Activated T-helper 1 cell treated with Interleukin-2 at 50 U/mL for 16 hours (primary cell): ENCODE measurements around the gene MAD1L1.
"Not testable (repeated sequence)": the region's sequence is repeated elsewhere in the genome, so short reads cannot be mapped to it uniquely, and the experiment has no call there.

ENCODE experiments used
- DNase-seq: peaks from one replicate; pipeline ENCODE4 v3.0.0-alpha.2; 2020; ENCODE audit warnings: low read depth

MAD1L1 gene

DNA sequence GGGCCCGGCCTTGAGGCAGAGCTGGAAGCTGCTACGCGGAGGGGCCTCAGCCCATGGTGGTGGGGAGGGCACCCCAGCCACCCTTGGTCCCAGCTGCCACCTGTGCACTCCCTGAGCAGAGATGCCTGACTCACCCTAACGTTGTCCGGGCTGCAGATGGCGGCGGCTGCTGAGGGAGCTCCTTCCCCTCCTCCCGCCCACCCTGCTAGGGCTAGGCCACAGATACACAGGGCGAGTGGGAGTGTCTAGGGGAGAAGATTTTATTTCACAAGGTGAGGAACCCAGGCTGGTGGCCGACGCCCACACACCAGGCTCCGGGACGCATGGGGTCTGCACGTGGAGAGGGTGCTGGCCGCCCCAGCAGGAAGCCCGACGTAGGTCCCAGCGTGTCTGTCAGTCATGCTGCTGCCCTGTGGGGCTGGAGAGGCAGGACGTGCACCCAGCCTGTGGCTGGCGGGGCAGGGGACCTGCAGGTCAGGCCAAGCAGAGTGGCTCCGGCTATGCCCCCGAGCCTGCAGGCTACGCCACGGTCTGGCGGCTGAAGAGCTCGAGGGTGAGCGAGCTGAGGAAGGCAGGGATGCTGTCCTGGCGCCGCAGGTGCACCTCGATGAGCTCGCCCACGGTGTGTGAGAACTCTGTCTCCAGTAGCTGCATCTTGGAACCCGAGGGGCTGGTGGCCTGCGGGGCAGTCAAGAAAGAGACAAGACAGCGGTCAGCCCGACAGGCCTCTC lies 417.0 kb downstream of the MAD1L1 start:
- not testable (repeated sequence) for DNase-seq

DNA sequence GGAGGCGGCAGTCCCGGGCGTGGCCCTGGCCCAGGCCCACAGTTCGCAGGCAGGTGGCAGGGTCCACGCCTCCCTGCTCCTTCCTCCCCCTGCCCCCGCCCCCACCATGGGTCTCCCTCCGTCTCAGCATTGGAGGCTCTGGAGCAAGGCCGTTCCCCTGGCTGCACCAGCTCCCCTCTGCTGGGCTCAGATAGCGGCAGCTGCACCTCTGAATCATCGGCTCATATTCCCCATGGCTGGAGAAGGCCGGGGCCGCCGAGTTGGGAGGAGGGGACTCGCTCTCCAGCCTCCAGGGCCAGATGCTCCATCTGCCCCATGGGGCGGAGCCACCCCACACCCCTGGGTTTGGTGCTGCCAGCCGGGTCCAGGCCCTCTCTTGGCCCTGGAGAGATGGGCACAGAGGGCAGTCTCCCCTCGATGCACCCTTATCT lies 417.7 kb downstream of the MAD1L1 start:
- DNase-seq, result no peak

DNA sequence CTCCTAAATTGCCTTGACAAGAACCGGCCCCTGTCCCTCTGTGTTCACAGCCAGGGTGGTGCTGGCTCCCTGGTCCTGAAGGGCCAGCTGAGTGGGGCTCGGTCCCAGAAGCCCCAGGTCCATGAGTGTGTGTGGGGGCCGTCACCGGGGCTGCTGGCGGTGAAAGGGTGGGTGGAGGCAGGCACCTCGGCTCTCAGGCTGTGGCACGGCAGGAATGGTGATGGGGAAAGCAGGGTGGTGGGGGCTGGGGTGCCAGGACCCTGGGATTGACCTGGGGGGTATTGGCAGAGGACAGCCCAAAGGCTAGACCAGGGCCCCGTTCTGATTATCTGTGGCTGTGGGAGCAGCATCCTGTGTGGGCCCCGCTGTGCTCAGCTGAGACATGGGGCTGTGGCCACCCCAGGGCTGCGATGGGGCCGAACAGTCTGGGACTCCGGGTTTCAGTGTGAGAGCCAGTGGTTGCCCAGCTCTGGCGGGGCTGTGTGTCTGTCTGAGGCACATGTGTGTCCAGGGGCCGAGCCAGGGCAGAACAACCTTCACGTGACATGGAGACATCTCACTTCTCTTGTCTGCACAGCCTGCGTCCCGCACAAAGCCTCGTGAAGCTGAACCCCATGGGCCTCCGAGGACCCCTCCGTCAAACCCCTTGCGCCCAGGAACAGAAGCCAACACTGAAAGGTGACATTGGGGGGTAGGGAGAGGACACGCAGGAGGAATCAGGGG lies 418.5 kb downstream of the MAD1L1 start:
- DNase-seq, result no peak

- no peak for DNase-seq
Measured at GRCh38 chr7:1813394-1814088, 419.2 kb downstream of the MAD1L1 start.

- no peak for DNase-seq
Measured at GRCh38 chr7:1812509-1813393, 420.0 kb downstream of the MAD1L1 start.

GRCh38 chr7:1811850-1812508 lies 420.8 kb downstream of the MAD1L1 start:
- no peak for DNase-seq

DNA sequence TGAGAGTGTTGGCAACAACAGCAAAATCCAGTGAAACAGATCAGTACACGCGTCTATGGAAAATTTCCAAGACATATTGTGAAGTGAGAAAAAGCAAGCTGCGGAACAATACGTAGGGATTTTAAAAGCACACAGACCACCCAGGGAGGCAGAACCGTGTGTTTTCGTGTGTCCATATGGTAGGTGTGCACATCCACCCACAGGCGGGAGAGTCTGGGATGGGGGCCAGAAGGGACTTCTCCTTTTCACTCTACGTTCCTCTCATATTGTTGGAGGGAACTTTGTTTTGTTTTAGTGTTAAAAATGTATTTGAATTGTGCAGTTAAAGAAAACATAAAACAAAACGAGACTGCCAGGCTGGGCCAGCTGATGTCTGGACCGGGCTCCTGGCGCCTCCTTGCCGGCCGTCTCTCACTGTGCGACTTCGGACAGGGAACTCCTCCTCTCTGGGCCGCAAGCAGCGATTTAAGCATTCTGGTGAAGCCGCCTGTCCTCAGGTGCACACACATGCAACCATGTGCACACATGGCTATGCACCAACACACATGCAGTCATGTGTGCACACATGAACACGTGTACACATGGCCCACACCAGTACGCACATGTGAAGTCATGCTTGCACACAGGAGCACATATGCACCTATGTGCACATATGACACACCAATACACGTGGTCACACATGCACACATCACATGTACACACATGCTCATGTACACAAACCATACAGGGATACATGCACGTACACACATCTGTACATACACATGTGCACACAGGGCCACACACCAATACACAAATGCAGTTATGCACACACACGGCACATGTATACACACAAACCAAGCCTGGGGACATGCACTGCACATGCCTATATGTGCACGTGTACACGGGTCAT lies 421.5 kb downstream of the MAD1L1 start:
- no peak for DNase-seq

- no peak for DNase-seq
Measured at GRCh38 chr7:1810521-1810920, 422.2 kb downstream of the MAD1L1 start.

DNA sequence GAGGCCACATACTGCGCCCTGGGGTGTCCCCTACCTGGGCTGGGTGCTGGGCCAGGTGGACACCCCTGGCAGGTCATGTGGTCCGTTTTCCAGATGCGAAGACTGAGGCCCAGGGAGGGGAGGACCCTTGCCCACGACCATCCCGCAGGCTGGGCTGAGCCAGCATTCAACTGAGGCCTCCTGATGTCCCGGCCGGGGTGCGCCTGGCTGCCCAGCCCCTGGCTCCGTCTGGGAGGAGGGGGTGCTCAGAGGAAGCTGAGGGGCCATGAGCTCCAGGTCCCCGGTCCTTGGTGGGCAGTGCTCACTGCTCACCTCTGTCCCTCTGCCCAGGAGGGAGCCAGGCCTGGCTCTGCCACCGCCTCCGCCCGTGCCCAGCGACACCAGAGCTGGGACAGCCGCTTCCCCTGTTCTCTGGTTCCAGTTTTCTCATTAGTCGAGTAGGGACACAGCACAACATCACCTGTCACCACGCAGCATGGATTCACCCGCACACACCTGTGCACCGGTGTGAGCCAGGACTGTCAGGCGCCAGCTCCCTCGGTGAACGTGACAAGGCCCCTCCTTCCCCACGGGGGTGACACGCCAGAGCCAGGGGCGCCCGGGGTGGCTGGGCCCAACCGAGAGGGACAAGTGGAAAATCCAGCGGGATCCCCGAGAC lies 423.0 kb downstream of the MAD1L1 start:
- DNase-seq, result no peak

DNA sequence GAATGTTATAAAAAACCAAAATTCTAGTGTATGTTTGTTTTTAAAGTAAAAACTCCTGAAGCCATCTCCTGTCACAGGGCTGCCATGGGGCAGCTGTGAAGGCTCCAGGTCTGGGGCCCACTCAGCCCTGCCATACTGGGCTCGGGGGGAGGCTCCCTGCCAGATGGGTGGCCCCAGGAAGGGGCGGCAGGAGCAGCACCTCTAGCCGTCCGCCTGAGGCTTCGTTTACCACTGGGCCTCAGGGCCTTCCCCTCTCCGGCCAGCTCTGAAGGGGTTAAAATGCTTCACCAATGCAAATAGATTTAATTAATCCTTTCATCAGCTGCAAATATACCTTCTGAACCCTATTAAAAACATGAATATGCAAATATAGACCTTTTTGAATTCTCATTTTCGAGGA lies 423.7 kb downstream of the MAD1L1 start:
- DNase-seq, result no peak

GRCh38 chr7:1807821-1808600 lies 424.7 kb downstream of the MAD1L1 start:
- DNase-seq, result no peak

DNA sequence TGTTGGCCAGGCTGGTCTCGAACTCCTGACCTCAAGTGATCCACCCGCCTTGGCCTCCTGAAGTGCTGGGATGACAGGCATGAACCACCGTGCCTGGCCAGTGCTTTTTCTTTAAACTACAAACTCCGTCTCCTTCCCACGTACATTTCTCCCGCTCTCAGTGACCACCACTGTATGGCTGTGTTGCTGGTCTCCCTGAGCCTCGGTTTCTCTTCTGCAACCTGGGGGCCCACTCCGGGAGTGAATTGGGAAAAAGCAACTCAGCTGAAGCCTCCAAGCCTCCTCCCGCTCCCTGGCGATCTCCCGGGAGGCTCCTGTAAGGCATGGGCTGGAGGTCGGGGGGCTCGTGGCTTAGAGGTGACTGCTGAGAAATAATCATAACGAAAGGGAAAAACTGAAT lies 426.4 kb downstream of the MAD1L1 start:
- DNase-seq, result no peak

- no peak for DNase-seq
Measured at GRCh38 chr7:1804310-1804709, 428.4 kb downstream of the MAD1L1 start.

GRCh38 chr7:1802899-1803298 lies 429.8 kb downstream of the MAD1L1 start:
- DNase-seq, result no peak

GRCh38 chr7:1800902-1801301 lies 431.8 kb downstream of the MAD1L1 start:
- DNase-seq, result no peak

DNA sequence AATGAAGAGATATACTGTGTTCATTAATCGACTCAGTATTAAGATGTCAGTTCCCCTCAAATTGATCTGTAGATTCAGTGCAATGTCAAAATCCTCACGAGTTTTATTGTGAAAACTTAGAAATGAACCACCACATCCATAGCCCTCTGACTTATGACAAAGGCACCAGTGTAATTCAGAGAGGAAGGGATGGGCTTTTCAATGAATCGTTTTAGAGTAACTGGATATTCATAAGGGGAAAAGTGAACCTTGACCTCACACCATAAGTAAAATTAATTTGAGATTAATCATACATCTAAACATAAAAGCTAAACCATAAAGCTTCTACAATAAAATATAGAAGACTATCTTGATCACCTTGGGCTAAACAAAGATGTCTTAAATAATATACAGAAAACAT lies 434.6 kb downstream of the MAD1L1 start:
- DNase-seq, result no peak

DNA sequence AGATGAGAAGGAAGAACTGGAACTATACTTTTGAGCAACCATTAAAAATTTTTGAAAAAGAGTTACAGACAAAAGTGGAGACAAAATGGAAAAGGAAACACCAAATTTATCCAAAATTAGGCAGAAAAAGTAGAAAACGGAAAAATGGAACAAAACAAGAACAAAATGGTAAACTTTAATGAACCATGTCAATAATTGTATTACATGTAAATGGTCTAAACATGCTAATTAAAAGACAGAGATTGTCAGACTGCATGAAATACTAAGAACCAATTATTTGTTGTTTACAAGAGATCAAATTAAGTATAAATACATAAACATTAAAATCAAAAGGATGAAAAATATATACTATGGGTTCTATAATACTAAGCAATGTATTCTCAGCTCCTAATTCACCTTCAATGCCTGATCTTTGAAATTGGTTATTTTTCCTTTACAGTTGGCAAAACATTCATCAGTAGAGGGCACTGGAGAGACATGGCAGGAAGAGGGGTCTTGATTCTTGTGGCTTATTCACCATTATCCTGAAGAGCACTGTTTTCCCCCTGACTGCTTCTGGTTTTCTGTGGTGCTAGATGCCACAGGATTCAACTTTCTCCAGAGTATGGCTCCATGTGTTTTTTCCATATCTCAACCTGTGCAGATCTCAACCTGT lies 437.7 kb downstream of the MAD1L1 start:
- no peak for DNase-seq

DNA sequence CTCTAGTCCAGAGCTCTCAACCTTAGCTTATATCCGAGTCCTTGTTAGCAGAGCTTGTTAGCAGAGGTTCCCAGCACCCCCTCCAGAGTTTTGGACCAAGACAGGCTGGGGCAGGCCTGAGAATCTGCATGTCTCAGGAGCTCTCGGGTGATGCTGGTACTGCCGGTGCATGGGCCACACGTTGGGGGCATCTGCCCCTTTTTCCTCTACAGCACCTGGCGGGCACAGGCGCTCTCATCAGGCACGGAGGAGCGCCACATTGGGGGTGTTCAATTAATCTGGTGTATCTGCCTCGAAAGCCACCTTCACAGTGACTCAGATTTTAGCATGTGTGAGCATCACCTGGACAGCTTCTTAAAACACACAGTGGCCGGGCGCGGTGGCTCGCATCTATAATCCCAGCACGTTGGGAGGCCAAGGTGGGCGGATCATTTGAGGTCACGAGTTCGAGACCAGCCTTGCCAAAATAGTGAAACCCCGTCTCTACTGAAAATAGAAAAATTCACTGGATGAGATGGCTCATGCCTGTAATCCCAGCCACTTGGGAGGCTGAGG lies 445.0 kb downstream of the MAD1L1 start:
- no peak for DNase-seq
